ENCODE data around the gene BAZ1B. TPM values are rescaled to one million over a fixed set of nuclear protein-coding genes. Genes with fewer than 3 reads are reported as not detected.

The BAZ1B gene
- polyA plus RNA-seq, 1 donor from 2014 or later, result 35.0 TPM

DNA sequence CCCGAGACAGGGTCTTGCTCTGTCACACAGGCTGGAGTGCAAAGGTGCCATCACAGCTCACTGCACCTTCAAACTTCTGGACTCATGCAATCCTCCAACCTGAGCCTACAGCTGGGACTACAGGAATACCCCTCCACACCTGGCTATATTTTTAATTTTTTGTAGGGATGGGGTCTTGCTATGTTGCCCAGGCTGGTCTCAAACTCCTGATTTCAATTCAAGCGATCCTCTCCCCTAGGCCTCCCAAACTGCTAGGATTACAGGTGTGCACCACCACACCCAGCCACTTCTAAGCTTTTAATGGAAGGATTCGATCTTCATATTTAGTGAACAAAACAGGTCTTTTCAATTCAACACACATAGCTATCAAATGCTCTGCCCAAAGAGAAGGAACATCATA lies 58.8 kb downstream of the BAZ1B start:
- Histone ChIP-seq H3K4me2 (ENCODE audit: low read length) (no peak overlapping the region), H4K20me1 (ENCODE audit: insufficient read depth) (no peaks in the 10 kb centered on the region), H3K79me2 (replicated peaks; ENCODE audit: insufficient read depth, low read length) (no peaks in the 10 kb centered on the region), H3K4me3 (ENCODE audit: low read length) (no peak overlapping the region), H3K36me3 (ENCODE audit: insufficient read depth, low read length) (peaks cover 9% of the 10 kb centered on the region), H3K9ac (ENCODE audit: low read length) (no peak overlapping the region), H3K27me3 (ENCODE audit: insufficient read depth, low read depth, low read length) (no peaks in the 10 kb centered on the region), H3K9me2 (ENCODE audit: insufficient read depth, low read length) (no peaks in the 10 kb centered on the region), H2AFZ (ENCODE audit: low read depth, low read length) (no peak overlapping the region), H3K9me3 (ENCODE audit: low read length) (no peaks in the 10 kb centered on the region), H3F3A (ENCODE audit: insufficient read depth, low read length, poor library complexity, severe bottlenecking) (no peaks in the 10 kb centered on the region), H3K27ac (ENCODE audit: low read length) (no peak overlapping the region)
- no peak for TF ChIP-seq EP300 (conservative IDR thresholded peaks at IDR 0.05; ENCODE audit: poor library complexity, severe bottlenecking)

GRCh38 chr7:73461782-73462285 lies 60.3 kb downstream of the BAZ1B start:
- Histone ChIP-seq H3K27me3 (ENCODE audit: insufficient read depth, low read depth, low read length) (no peaks in the 10 kb centered on the region), H3K9me3 (ENCODE audit: low read length) (no peaks in the 10 kb centered on the region), H4K20me1 (ENCODE audit: insufficient read depth) (no peaks in the 10 kb centered on the region), H3K27ac (ENCODE audit: low read length) (no peak overlapping the region), H2AFZ (ENCODE audit: low read depth, low read length) (no peak overlapping the region), H3K36me3 (ENCODE audit: insufficient read depth, low read length) (peaks cover 14% of the 10 kb centered on the region), H3K4me2 (ENCODE audit: low read length) (no peak overlapping the region), H3K9me2 (ENCODE audit: insufficient read depth, low read length) (no peaks in the 10 kb centered on the region), H3K4me3 (ENCODE audit: low read length) (no peak overlapping the region), H3K79me2 (replicated peaks; ENCODE audit: insufficient read depth, low read length) (no peaks in the 10 kb centered on the region), H3K9ac (ENCODE audit: low read length) (no peak overlapping the region), H3F3A (ENCODE audit: insufficient read depth, low read length, poor library complexity, severe bottlenecking) (no peaks in the 10 kb centered on the region)
- no peak for TF ChIP-seq POLR2AphosphoS5 (IDR thresholded peaks at IDR 0.05)
- no peak for TF ChIP-seq CTCF (IDR thresholded peaks at IDR 0.05; ENCODE audit: poor library complexity, severe bottlenecking)
- no peak for TF ChIP-seq RAD21 (conservative IDR thresholded peaks at IDR 0.05)
- TF ChIP-seq TAF1 (IDR thresholded peaks at IDR 0.05; ENCODE audit: low read depth), result no peak
- TF ChIP-seq, protein P1, sequence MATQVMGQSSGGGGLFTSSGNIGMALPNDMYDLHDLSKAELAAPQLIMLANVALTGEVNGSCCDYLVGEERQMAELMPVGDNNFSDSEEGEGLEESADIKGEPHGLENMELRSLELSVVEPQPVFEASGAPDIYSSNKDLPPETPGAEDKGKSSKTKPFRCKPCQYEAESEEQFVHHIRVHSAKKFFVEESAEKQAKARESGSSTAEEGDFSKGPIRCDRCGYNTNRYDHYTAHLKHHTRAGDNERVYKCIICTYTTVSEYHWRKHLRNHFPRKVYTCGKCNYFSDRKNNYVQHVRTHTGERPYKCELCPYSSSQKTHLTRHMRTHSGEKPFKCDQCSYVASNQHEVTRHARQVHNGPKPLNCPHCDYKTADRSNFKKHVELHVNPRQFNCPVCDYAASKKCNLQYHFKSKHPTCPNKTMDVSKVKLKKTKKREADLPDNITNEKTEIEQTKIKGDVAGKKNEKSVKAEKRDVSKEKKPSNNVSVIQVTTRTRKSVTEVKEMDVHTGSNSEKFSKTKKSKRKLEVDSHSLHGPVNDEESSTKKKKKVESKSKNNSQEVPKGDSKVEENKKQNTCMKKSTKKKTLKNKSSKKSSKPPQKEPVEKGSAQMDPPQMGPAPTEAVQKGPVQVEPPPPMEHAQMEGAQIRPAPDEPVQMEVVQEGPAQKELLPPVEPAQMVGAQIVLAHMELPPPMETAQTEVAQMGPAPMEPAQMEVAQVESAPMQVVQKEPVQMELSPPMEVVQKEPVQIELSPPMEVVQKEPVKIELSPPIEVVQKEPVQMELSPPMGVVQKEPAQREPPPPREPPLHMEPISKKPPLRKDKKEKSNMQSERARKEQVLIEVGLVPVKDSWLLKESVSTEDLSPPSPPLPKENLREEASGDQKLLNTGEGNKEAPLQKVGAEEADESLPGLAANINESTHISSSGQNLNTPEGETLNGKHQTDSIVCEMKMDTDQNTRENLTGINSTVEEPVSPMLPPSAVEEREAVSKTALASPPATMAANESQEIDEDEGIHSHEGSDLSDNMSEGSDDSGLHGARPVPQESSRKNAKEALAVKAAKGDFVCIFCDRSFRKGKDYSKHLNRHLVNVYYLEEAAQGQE (IDR thresholded peaks at IDR 0.05; ENCODE audit: borderline replicate concordance), result no peak
- TF ChIP-seq EZH2 (IDR thresholded peaks at IDR 0.05; ENCODE audit: borderline replicate concordance, insufficient read depth, low read length, poor library complexity, severe bottlenecking), result no peak
- no peak for TF ChIP-seq SMC3 (conservative IDR thresholded peaks at IDR 0.05; ENCODE audit: poor library complexity)
- TF ChIP-seq MXI1 (conservative IDR thresholded peaks at IDR 0.05; ENCODE audit: poor library complexity, severe bottlenecking), result no peak
- TF ChIP-seq EP300 (conservative IDR thresholded peaks at IDR 0.05; ENCODE audit: poor library complexity, severe bottlenecking), result no peak

- Histone ChIP-seq H3K27me3 (ENCODE audit: insufficient read depth, low read depth, low read length) (no peaks in the 10 kb centered on the region), H3K36me3 (ENCODE audit: insufficient read depth, low read length) (peaks cover 10% of the 10 kb centered on the region), H3K27ac (ENCODE audit: low read length) (no peak overlapping the region), H3K9me2 (ENCODE audit: insufficient read depth, low read length) (no peaks in the 10 kb centered on the region), H3K4me3 (ENCODE audit: low read length) (no peak overlapping the region), H4K20me1 (ENCODE audit: insufficient read depth) (no peaks in the 10 kb centered on the region), H3K79me2 (replicated peaks; ENCODE audit: insufficient read depth, low read length) (no peaks in the 10 kb centered on the region), H3F3A (ENCODE audit: insufficient read depth, low read length, poor library complexity, severe bottlenecking) (no peaks in the 10 kb centered on the region), H3K9me3 (ENCODE audit: low read length) (no peaks in the 10 kb centered on the region), H3K4me2 (ENCODE audit: low read length) (no peak overlapping the region), H2AFZ (ENCODE audit: low read depth, low read length) (no peak overlapping the region), H3K9ac (ENCODE audit: low read length) (no peak overlapping the region)
- TF ChIP-seq POLR2AphosphoS5 (IDR thresholded peaks at IDR 0.05) (no peak), EZH2 (IDR thresholded peaks at IDR 0.05; ENCODE audit: borderline replicate concordance, insufficient read depth, low read length, poor library complexity, severe bottlenecking) (no peak), RAD21 (conservative IDR thresholded peaks at IDR 0.05) (no peak), CTCF (IDR thresholded peaks at IDR 0.05; ENCODE audit: poor library complexity, severe bottlenecking) (no peak), SMC3 (conservative IDR thresholded peaks at IDR 0.05; ENCODE audit: poor library complexity) (no peak), MXI1 (conservative IDR thresholded peaks at IDR 0.05; ENCODE audit: poor library complexity, severe bottlenecking) (no peak), EP300 (conservative IDR thresholded peaks at IDR 0.05; ENCODE audit: poor library complexity, severe bottlenecking) (no peak)
- TF ChIP-seq, protein P1 (IDR thresholded peaks at IDR 0.05; ENCODE audit: borderline replicate concordance), result no peak
These were observed 67.7 kb downstream of the BAZ1B start for GRCh38 chr7:73454424-73454823.
